HPDE6-E6E7 (cell line): ENCODE data around the gene RBM14.
"Not testable (repeated sequence)": the region's sequence is repeated elsewhere in the genome, so short reads cannot be mapped to it uniquely, and the experiment has no call there.

Source experiments
- DNase-seq: peaks from one replicate; pipeline ENCODE4 v3.0.0; 2011; ENCODE audit warnings: missing footprints; ENCODE audit errors: extremely low spot score

The RBM14 gene, protein sequence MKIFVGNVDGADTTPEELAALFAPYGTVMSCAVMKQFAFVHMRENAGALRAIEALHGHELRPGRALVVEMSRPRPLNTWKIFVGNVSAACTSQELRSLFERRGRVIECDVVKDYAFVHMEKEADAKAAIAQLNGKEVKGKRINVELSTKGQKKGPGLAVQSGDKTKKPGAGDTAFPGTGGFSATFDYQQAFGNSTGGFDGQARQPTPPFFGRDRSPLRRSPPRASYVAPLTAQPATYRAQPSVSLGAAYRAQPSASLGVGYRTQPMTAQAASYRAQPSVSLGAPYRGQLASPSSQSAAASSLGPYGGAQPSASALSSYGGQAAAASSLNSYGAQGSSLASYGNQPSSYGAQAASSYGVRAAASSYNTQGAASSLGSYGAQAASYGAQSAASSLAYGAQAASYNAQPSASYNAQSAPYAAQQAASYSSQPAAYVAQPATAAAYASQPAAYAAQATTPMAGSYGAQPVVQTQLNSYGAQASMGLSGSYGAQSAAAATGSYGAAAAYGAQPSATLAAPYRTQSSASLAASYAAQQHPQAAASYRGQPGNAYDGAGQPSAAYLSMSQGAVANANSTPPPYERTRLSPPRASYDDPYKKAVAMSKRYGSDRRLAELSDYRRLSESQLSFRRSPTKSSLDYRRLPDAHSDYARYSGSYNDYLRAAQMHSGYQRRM

DNA sequence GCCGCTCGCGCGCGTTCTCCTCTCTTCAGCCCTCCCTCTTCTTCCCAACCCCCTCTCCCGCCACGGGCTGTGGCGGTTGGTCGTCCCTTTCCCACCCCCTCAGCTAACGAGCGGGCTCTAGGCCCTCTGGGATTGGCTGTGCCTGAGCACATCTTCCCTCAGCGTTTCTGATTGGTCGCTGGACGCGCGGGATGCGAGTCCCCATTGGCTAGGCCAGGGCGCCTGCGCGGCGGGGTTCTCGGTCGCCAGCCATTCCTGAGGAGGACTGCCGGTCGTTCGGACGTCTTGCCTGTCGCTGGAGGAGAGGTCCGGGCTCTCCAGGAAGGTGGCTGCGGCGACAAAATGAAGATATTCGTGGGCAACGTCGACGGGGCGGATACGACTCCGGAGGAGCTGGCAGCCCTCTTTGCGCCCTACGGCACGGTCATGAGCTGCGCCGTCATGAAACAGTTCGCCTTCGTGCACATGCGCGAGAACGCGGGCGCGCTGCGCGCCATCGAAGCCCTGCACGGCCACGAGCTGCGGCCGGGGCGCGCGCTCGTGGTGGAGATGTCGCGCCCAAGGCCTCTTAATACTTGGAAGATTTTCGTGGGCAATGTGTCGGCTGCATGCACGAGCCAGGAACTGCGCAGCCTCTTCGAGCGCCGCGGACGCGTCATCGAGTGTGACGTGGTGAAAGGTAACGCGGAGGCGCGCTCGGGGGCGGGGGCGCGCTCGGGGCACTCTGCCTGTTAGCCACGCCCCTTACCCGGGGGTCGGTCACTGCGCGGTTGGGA is at the start of gene RBM14:
Gene RBM14 (plus strand): TSS at position 252 of the 776 bp plus-strand sequence. CDS start 91 bp downstream, at position 343.
- peak; percentile 100 for DNase-seq

DNA sequence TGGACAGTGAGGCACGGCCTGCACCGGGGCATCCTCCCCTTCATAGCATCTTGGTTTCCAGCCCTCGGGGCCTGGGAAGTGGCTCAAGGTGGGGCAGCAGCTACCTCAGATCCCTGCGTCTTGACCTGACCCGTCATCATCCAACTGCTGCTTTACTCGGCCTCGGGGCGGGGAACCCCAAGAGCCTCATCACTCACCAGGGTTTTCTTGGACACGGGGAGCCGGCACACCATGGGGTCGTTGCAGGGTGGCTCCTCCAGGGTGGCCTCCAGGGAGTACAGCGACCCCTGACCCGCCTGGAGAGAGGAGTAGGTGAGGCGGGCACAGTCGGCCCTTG is 48.7 kb upstream of the RBM14 start:
- no peak for DNase-seq

DNA sequence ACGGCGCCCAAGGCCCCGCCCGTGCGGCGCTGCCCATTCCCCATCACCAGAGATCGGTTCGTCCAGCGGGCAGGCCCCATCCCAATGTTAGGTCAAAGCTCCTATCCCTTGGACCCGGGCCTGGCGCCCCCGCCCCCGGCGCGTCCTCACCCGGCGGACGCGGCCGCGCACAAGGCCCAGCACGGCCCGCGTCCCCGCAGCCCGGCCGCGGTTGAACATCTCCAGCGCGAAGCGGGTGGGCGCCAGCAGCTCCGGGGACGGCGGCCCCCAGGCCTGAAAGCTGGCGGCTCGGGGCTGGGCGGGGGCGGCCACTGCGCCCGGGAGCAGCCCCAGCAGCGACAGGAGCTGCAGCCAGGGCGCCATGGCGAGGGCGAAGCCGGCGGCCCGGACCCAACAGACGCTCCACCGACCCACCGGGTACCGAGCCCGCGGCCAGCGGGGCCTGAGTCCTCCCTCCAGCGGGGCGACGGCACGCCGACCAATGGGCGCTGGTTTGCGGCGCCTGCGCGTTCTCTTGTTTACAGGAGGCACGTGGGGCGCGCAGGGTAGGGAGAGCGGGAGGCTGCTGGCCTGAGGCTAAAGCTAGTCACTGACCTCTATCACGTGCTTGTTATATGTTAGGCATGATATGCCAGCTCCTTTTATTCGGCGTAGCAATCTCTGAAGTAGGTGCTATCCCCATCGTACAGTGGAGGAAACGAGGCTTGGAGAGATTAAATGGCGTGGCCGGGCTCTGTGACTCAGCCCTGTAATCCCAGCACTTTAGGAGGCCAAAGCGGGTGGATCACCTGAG is 48.1 kb upstream of the RBM14 start, which contains the start of gene CTSF:
Gene CTSF (minus strand): TSS at position 483 of the 793 bp plus-strand sequence. CDS start 120 bp downstream, at position 363.
- peak; percentile 98 for DNase-seq

DNA sequence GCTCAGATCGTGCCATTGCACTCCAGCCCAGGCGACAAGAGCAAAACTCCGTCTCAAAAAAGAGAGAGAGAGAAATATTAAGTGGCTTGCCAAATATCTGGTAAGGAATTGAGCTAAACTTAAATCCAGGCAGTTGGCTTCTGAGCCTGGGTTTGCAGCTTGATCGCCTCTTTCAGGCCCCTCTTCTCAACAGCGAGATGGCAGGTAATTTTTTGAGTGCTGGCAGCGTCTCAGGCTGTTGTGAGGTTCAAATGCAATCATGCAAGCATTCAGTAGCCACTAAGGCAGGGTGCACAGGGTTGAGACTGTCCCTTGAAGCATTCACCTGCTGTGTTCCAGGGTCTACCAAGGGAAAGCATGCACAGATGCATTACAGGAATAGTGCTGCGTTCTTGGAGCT is 47.4 kb upstream of the RBM14 start:
- no peak for DNase-seq

DNA sequence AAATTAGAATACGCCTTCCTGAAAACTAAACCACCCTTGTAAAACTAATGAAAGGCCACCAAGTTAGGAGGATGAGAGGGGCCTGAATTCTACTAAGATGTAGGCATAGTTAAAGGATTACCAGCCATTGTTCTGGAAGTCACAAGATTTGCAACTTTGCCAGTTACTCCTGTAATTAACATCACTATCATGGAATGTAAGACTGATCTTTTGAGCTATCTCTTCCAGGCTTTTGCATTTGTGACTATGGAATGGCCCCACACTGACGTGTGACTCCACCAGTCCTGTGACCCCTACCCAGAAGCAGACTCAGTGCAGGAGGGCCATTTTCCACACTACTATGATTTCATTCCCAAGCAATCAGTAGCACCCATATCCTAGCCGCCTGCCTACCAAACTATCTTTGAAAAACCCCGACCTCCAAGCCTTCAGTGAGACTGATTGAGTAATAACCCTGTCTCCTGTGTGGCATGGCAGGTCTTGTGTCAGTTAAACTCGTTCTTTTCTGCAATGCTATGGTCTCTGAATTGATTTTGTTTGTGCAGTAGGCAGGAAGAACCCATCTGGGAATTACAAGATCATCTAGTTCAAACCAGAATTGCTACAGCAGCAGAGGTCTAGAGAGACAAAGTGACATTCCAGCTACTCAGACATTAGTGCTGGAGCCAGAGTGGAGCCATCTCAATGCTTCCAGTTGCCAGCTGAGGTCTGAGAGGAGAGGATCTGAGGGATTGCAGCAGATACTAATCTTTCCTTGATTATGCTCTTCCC is 46.2 kb upstream of the RBM14 start:
- DNase-seq, result no peak

DNA sequence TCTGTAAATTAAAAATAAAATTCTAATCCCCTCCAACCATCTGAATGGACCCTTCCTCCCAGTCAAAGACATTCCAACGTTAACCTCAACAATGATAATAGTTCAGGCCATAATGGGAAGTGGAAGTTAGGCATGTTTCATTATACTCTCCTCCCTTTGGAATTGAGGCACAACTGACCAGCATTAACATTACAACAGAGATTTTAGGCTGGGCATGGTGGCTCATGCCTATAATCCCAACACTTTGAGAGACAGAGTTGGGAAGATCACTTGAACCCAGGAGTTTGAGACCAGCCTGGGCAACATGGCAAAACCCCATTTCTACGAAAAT is 45.6 kb upstream of the RBM14 start:
- DNase-seq, result no peak

DNA sequence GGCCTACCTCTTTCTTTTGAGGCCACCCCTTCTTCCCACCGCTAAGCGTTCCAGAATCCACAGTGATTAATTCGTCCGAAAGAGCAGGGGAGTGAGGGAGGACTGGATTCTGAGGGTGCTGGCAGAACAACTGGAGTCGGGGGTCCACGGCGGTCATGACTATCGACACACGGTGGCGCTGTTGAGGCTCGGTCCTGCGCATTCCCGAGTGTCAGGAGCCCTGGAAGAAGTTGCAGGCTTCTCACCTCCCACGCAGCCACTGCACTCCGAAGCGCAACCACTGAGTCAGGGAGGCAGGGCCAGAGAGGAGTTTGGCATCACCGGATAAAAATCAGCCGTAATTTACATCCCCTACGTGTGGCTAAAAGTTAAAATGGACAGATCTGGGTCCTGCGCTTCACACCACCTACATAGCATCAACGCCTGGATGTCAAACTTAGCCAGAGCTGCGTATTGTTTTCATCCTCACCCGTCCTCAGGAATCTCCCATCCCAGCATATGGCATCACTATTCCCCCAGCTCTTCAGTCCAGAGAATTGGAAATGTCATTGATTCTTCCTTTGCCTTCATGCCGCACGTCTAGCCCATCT is 37.3 kb upstream of the RBM14 start:
- DNase-seq, result peak; percentile 49

DNA sequence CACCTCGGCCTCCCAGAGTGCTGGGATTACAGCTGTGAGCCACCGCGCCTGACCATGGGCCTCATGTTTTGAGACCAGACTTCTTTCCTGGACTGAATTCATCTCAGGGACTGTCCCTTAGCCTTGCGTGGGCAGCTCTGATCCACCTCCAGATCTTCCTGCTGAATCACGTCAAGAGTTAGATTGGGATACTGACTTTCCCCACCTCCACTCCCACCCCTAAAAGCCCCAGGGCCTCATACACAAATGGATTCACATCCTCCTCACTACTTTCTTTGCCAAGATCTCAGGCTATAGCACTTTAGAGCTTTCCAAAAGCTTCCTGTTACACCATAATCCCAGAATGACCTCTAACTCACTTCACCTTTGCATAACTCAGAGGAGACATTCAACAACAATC is 35.6 kb upstream of the RBM14 start:
- DNase-seq, result no peak

DNA sequence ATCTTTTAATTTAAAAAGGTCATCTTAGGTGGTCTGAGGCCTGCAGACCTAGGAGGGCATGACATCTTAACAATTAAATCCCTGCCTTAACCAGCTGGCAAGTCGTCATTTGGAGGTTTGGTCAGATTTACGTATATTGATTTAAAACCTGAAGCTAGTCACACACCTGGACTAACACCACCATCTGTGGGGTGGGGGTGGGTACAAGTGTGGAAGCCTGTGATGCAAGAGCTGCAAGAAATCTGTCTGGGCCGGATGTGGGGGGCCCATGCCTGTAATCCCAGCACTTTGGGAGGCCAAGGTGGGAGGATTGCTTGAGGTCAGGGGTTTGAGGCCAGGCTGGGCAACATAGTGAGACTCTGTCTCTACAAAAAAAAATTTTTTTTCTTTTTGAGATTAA is 35.2 kb upstream of the RBM14 start:
- no peak for DNase-seq

DNA sequence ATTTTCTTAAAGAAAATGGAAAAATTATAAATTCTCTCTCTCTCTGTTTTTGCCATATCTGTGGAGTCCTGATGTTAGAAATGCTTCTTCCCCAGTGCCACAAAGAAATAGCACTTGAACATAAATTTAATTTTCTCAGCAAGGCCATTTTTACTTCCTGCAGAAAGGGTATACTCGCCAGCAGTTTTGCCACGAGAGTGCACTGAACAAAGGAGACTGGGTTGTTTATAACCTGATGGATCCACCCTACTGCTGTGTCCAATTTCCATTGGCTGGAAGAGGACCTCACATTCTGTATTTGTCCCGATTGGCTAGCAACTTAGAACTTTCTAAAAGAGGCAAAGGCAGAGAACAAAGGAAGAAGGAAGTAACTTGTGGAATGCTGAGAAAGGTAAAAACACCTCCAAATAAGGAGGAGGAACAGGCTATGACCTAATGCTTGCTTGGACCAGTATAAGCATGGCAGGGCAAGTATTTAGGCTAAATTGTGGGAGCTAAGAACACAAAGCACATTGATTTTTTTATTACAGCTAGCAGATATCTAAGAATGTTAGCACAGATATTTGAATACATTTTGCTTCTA is 33.8 kb upstream of the RBM14 start:
- not testable (repeated sequence) for DNase-seq

DNA sequence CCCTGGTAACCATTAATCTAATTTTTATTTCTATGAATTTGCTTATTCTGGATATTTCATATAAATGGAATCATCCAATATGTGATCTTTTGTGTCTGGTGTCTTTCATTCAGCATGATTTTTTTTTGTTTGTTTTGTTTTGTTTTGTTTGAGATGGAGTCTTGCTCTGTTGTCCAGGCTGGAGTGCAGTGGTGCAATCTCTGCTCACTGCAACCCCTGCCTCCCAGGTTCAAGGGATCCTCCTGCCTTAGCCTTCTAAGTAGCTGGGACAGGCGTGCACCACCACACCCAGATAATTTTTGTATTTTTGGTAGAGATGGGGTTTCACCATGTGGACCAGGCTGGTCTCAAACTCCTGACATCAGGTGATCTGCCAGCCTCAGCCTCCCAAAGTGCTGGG is 31.0 kb upstream of the RBM14 start:
- DNase-seq, result not testable (repeated sequence)

DNA sequence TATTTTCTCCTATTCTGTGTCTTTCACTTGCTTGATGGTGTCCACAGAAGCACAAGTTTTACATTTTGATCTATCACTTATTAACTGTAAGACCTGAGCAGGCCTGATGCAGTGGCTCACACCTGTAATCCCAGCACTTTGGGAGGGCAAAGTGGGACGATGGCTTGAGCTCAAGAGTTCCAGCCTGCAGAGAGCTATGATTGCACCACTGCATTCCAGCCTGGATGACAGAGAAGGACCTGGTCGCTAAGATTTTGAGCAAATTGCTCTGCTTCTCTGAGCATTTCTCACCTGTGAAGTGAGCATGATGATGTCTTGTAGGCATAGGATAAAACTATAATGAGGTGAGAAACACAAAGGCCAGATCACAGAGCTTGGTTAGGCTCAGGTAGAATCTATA is 30.3 kb upstream of the RBM14 start:
- DNase-seq, result no peak

DNA sequence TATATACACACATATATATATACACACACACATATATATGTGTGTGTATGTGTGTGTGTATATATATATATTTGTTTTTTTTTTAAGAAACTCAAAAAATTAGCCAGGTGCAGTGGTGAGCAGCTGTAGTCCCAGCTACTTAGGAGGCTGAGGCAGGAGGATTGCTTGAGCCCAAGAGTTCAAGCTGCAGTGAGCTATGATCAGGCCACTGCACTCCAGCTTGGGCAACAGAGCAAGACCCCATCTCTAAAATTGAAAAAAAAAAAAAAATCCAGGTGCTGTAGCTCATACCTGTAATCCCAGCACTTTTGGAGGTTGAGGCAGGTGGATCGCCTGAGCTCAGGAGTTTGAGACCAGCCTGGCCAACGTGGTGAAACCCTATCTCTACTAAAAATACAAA is 27.1 kb upstream of the RBM14 start:
- DNase-seq, result not testable (repeated sequence)

DNA sequence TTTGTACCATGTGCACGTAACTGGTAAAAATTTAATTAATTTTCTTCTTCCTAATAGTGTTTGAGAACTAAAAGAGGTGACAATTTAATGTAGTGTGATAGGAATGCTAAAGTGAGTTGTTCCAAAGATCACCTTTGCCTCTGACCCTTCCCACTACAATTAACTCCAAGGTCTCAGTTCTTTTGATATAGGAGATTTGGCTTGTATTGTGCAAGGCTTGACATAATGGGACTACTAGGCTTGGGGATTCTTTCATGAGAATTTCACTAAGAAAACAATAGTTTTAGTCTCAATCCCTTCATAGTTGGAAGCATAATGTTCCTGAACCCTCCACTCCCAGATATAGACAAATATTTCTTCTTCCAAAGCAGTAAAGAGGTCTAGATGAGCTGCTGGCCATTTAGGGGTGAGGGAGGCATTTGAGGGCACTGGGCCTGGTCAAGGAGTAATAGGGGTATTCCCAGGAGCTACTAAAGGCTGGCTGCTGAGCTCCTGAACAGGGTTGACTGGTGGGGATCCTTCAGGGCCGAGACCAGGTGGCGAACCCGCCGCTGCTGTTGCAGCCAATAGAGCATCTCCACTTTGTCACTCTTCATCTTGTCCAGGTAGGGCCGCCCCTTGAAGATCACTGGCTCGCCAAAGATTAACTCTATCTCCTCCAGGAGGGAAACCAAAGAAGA is 26.3 kb upstream of the RBM14 start:
- no peak for DNase-seq

DNA sequence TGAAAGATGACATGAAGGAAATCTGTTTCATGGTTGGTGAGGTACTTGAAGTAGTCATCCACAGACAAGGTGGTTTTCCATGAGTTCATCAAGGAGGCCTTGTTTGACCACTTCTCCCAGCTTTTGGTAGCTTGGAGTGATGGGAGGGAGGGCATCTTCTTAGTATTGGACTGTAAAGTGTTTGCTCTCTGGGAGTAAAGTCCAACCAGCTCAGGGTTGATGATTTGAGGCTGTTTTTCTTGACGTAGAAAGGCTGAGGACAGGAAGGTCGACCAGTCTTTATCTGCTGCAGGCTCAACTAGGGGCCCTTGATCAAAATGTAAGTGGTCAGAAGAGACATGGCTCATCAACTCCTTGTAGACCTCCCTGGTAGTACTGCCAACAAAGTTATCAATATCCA is 25.3 kb upstream of the RBM14 start:
- no peak for DNase-seq

DNA sequence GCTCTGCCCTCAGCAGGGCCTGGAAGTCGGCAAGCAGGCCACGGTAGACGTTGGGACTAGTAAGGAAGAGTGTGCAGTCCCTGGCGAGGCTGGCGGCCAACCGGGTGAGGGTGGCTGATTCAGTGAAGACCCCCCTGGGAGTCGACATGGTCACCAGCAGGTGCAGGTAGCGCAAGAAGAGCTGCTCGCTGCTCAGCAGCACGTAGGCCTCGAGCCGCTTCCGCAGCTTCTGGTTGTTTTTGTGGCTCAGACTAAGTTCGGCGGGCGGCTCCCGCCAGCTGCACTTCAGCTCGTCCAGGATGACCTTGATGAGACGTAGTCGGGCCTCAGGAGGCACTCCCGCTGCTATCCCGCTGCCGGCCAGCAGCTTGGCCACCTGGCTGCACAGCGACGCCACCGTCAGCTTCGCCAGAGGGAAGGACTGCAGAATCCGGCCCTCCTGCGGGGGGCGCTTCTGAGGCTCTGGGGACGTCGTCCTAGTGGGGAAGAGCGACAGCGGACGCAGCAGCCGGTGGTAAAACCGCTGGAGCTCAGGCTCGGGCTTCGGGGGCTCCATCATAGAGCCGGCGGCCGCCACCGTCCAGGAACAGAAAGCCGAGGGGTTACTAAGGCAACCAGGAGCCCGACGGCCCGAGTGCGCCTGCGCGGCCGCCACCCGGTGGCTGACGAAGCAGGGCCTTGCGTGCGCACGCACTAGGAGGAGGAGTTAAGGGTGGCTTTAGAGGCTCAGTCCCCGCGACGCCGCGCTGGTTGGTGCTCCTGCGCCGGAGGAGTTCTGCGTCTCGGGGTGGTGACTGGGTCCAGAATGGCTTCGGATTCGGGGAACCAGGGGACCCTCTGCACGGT is 23.8 kb upstream of the RBM14 start, which contains the start of the genes CCDC87 and CCS:
Gene CCDC87 (minus strand): TSS at position 607 of the 846 bp plus-strand sequence. CDS start 48 bp downstream, at position 559.
Gene CCS (plus strand): TSS at position 729 of the 846 bp plus-strand sequence. CDS start 77 bp downstream, at position 806.
- DNase-seq, result peak; percentile 100

DNA sequence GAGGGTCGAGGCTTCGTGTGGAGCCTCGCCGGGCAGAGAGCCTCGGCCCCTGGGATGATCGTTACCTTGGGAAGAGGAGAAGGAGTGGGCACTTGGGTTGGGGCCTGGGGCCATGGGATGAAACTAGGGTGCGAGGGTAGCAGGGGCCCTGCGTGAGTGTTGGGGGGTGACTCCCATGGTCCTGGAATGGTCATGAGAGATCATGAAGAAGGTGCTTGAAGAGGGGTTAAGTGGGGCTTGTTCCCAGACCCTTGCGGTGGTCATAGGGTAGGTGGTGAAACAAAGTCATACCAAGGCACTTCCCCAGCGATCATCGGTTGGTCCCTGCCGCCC is 23.2 kb upstream of the RBM14 start:
- no peak for DNase-seq

DNA sequence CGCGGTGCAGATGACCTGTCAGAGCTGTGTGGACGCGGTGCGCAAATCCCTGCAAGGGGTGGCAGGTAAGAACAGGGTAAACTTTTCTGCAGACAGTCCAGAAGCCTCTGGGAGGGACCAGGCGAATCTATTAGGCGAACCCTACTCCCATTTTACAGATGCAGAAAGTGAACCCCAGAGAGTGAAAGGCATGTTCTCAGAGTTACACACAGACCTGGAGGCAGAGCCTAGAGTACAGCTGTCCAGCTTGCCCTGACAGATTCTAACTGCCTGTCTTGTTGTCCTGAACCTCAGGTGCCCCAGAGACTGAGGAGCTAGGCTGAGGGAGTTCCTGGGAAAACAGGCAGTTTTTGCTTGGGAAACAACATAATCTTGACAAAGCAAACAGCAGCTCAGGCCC is 22.8 kb upstream of the RBM14 start:
- DNase-seq, result no peak
